ENCODE measurements around the gene SH3BP1. TPM values are rescaled to one million over a fixed set of nuclear protein-coding genes. Genes with fewer than 3 reads are reported as not detected.
"Not testable (repeated sequence)": the region's sequence is repeated elsewhere in the genome, so short reads cannot be mapped to it uniquely, and the experiment has no call there.

The SH3BP1 gene, protein sequence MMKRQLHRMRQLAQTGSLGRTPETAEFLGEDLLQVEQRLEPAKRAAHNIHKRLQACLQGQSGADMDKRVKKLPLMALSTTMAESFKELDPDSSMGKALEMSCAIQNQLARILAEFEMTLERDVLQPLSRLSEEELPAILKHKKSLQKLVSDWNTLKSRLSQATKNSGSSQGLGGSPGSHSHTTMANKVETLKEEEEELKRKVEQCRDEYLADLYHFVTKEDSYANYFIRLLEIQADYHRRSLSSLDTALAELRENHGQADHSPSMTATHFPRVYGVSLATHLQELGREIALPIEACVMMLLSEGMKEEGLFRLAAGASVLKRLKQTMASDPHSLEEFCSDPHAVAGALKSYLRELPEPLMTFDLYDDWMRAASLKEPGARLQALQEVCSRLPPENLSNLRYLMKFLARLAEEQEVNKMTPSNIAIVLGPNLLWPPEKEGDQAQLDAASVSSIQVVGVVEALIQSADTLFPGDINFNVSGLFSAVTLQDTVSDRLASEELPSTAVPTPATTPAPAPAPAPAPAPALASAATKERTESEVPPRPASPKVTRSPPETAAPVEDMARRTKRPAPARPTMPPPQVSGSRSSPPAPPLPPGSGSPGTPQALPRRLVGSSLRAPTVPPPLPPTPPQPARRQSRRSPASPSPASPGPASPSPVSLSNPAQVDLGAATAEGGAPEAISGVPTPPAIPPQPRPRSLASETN
- 152 and 161 TPM in 2 replicates for total RNA-seq

DNA sequence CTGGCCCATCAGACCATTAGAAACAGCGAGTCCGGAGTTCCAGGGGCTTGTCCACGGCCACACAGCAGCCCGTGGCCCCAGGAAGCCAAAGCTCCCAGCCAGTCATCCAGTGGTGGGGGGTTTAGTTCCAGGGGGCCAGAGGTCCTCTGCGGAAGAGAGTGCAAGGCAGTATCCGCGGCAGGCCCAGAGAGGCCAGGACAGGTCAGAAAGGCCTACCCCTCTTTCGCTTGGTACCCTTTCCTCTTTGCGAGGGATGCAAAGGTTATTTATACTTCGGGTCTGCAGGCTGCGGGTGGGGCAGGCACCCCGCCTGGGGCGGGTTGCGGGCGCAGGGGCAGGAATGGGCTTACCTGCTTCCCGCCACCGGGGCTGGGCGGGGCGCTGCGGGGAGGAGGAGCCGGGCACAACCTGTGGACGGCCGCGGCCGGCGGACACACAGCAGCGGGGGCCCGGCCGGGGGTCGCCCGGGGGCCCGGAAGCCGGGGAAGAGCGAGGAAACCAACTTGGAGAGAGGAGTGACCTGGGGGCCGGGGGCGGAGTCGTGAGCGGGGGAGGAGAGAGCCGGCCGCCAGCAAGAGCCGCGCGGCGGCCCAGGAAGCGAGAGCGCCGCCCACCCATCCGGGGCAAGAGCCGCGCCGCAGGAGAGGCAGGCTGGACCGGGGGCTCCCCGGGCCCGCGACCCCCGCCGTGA, at the start of gene SH3BP1:
TSS of gene SH3BP1 (plus strand) at position 600 of the 691 bp plus-strand sequence. CDS start 119 bp downstream, outside the sequence.
- intact Hi-C loops (cut with micrococcal nuclease): loop anchor here (2.0 to 10.0 kb wide), 3 partner anchors 30 to 166 kb away; partner anchors contain the start of genes GCAT and GGA1

- intact Hi-C loops (cut with micrococcal nuclease): not testable (repeated sequence)
Observed at GRCh38 chr22:37591081-37591480, 48.4 kb upstream of the SH3BP1 start.

GRCh38 chr22:37591823-37592404, 47.6 kb upstream of the SH3BP1 start:
- intact Hi-C loops (cut with micrococcal nuclease): loop anchor here (1.0 kb wide), 2 partner anchors 25 to 54 kb away; no protein-coding TSS in a partner anchor

DNA sequence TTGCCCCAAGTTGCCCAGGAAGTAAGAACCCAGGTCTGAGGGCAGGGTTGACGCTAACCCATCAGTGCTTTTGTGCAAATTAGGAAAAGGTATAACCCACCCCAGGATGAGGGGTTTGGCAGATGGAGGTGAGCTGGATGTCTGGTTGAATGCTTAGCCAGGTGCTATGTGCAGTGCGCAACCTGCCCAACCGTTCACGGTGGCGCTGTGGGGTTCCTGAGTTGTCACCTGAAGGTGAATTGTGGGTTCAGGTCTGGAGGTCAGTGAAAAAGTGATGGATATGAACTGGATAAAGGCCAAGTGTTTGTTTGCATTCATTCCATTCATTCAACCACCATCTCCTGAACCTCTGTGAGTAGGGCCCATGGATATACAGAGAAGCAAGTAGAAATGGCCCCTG, 45.2 kb upstream of the SH3BP1 start:
- intact Hi-C loops (cut with micrococcal nuclease): no loop called here

- intact Hi-C loops (cut with micrococcal nuclease): no loop called here
Observed at GRCh38 chr22:37599153-37599552, 40.3 kb upstream of the SH3BP1 start.

DNA sequence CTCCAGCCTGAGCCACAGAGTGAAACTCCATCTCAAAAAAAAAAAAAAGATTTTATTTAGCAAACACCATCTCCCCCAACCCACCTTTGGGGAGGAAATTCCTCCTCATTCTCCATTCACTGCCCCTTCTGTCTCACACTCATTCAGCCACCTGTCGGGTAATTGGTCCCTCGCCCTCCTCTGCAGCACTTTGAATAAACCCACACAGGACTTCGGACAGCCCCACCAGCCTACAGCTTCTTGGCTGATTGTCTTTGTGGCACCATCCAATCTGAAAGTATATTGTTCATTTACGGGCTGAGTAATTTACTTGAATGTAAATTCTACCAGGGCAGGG, 38.3 kb upstream of the SH3BP1 start:
- intact Hi-C loops (cut with micrococcal nuclease): no loop called here

DNA sequence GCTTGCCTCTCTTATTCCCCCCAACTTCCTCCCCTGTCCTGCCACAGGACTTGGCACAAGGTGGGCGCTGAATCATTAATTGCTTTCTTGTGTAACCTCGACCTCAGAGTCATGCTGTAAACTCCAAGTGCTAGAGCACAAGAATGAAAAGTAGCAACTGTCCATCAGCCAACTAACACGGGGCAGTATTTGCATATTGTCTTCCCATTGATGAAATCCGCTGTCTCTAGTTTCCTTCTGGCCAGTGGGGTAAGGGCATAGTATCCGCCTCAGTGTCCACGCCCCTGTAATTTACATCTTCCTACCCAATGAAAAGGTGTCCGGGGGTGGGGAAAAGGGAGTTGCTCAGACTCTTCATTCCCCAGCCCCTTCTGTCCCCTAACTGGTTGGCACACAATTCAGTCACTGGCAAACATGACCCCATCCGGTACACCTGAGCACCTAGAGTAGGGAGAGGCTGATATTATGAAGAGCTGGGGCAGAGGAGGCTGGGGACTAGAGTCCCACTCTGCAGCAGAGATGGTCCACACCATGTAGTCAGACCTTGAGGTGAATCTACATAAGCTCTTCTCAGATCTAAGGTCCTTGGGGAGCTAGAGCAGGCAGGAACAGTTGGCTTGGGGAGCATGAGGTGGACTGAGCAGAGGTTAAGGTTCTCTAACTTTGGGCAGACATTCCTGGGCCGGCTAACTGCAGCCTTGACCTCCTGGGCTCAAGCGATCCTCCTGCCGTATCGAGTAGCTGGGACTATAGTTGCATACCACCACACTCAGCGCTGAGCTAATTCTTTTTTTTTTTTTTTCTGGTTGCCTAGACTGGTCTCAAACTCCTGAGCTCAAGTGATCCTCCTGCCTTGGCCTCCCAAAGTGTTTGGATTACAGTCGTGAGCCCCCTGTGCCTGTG, 37.7 kb upstream of the SH3BP1 start:
- intact Hi-C loops (cut with micrococcal nuclease): no loop called here

DNA sequence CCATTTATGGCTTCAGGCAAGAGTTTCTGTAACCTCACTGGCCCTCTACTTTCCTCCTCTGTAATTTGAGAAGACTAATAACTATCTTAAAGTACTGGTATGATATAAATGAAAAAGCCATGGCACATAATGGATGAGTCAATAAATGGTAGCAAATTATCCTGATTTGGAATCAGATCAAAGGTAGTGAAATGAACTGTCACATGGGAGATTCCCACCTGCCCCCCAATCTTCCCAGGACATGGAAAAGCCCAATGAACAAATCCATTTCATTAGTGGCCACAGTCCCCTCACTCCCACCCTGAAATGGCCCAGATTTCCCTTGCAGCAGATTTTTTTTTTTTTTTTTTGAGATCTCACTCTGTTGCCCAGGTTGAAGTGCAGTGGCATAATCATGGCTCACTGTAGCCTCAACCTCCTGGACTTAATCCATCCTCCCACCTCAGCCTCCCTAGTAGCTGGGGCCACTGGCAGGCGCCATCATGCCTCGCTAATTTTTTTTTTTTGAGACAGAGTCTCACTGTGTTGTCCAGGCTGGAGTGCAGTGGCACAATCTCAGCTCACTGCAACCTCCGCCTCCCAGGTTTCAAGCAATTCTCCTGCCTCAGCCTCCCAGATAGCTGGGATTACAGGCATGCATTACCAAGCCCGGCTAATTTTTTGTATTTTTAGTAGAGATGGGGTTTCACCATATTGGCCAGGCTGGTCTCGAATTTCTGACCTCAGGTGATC, 36.8 kb upstream of the SH3BP1 start:
- intact Hi-C loops (cut with micrococcal nuclease): not testable (repeated sequence)

DNA sequence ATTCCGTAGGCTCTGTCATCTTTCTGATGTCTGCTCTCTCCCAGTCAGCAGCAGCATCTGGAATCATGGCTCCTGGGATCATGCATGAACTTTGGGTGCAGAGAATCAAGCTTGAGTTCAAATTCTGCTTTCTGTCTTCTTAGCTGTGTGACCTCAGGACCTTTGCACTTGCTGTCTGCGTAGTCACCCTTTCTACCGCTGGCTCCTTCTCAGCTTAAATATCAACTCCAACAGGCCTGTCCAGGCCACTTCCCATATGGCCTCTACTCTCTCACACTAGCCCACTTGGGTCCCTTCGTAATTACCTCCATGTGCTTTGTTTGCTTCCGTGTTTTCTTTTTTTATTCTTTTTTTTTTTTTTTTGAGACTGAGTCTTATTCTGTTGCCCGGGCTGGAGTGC, 35.4 kb upstream of the SH3BP1 start:
- intact Hi-C loops (cut with micrococcal nuclease): no loop called here

DNA sequence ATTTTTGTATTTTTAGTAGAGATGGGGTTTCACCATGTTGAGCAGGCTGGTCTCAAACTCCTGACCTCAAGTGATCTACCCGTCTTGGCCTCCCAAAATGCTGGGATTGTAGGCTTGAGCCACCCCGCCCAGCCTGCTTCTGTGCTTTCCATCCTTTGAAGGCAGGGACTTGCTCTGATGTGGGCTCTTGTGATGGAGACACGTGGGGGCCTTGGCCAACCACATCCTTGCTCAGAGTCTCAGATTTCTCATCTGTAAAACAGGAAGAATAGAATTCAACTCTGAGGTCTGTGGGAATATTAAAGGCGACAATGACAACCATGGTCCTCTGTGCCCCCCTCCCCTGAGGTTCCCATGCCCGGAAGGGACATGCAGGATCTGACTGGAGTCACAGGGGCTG, 34.6 kb upstream of the SH3BP1 start:
- intact Hi-C loops (cut with micrococcal nuclease): loop anchor here (5.0 kb wide), 4 partner anchors 142 to 597 kb away; partner anchors contain the start of genes EIF3L, MAFF and RAC2

- intact Hi-C loops (cut with micrococcal nuclease): loop anchor here (5.0 kb wide), 4 partner anchors 140 to 595 kb away; partner anchors contain the start of genes EIF3L, MAFF and RAC2
Observed at GRCh38 chr22:37607010-37607934, 32.2 kb upstream of the SH3BP1 start.

DNA sequence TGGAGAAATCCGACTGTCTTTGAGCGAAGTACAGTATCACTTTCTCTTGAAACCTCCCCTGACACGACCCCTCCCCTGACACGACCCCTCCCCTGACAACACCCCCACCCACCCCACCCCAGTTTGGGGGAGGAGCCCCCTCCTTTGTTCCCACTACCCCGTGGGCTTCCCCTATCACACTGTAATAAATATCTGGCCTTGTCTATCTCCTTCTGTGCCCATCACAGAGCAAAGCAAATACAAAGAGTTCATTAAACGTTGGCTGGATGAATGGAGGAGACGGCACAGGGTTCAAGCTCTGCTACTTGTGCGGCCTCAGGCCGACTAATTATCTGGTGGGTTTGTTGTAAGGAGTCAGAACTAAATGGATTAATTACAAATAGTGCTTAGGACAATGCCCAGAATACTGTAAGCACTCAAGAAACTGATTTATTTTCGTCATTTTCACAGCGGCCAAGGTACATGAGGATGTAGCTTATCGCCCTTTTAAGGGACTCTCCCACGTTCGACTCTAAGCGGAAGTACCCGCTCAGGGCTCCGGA, 31.5 kb upstream of the SH3BP1 start:
- intact Hi-C loops (cut with micrococcal nuclease): loop anchor here (1.0 to 5.0 kb wide), 9 partner anchors 15 to 594 kb away; partner anchors contain the start of genes EIF3L, MAFF, NOL12 and RAC2

DNA sequence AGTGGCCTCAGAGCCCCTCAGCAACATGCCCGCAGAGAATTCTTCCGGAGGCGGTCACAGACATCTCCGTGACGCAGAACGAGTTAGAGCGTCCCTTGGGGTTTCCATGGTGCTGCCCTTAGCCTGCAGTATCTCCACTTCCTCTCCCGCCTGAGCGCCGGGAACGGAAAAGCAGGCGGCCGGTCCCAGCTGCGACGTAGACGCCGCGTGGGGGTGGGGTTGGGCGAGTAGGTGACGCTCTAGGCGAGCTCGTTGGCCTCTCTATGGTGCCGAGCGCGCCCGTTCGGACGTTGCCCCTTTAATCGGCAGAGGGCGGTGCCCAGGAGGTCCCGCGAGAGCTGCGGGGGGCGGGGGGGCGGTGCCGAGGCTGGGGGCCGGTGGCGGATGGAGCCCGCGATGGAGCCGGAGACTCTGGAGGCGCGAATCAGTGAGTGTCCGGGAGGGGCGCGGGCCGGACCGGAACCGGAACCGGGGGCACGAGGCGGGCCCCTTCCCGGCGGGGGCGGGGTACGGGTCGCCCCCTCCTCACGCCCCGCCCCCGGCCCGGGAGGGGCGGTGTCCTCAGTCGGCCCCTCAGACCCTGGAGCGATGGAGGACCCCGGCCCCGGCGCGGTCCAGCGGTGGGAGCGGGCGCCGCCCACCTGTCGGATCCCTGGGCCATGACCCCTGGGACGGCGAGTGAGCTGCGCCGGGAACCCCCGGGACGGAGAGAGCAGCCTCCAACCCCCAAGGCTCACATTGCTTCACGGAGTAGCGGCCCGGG, 30.8 kb upstream of the SH3BP1 start, which contains the start of gene GGA1:
TSS of gene GGA1 (plus strand) at position 358 of the 763 bp plus-strand sequence. CDS start at position 385, 27 bp downstream.
- intact Hi-C loops (cut with micrococcal nuclease): loop anchor here (1.0 to 5.0 kb wide), 9 partner anchors 15 to 594 kb away; partner anchors contain the start of genes EIF3L, MAFF, NOL12 and RAC2

GRCh38 chr22:37609240-37610152, 30.0 kb upstream of the SH3BP1 start:
- intact Hi-C loops (cut with micrococcal nuclease): loop anchor here (2.0 to 5.0 kb wide), 6 partner anchors 29 to 593 kb away; partner anchors contain the start of genes EIF3L, MAFF, RAC2 and SH3BP1

GRCh38 chr22:37610153-37610475, 29.4 kb upstream of the SH3BP1 start:
- intact Hi-C loops (cut with micrococcal nuclease): not testable (repeated sequence)

Measured in T-helper 2 cell treated with Interferon-gamma antibody and Interleukin-4, amounts not matched to agents 100 ng/mL and 5 ng/mL, for 36 hours (primary cell).